GM10266 (cell line): ENCODE results near the gene EPDR1.

Source experiments
- DNase-seq: peaks from one replicate; pipeline ENCODE4 v3.0.0; 2012; ENCODE audit errors: extremely low spot score
- CTCF ChIP-seq: IDR thresholded peaks from 2 replicates; pipeline ENCODE4 v1.5.1; 2012; ENCODE audit warnings: mild to moderate bottlenecking, low read depth; ENCODE audit not compliant: control insufficient read depth, insufficient read depth; ENCODE audit errors: missing control alignments

Gene EPDR1

GRCh38 chr7:37908221-37908788 is 12.1 kb upstream of the EPDR1 start:
- no peak for TF ChIP-seq CTCF
- DNase-seq = no peak

GRCh38 chr7:37912756-37913155 is 7.7 kb upstream of the EPDR1 start:
- DNase-seq = no peak
- TF ChIP-seq CTCF = no peak

GRCh38 chr7:37915438-37915837 is 5.0 kb upstream of the EPDR1 start:
- no peak for DNase-seq
- no peak for TF ChIP-seq CTCF

GRCh38 chr7:37916017-37916672 is 4.3 kb upstream of the EPDR1 start:
- no peak for DNase-seq
- TF ChIP-seq CTCF = no peak

- peak; percentile 68 for TF ChIP-seq CTCF
- DNase-seq = peak; percentile 68
These were observed 3.5 kb upstream of the EPDR1 start, which contains the start of gene SFRP4 for GRCh38 chr7:37916673-37917660. TSS of gene SFRP4 (minus strand) at chr7:37916817. CDS start at chr7:37916537, 280 bp downstream.

GRCh38 chr7:37918526-37918925 is 1.9 kb upstream of the EPDR1 start:
- DNase-seq = no peak
- TF ChIP-seq CTCF = peak; percentile 36
